Keratinocyte (primary cell): ENCODE results near the gene ZHX3. TPM values are rescaled to one million over a fixed set of nuclear protein-coding genes. Genes with fewer than 3 reads are reported as not detected.
A peak's percentile ranks its signal among the peaks of the same experiment; 100 is the strongest.

Experiments used
- DNase-seq: peaks from one replicate; pipeline ENCODE4 v3.0.0-alpha.2; 2011; ENCODE audit warnings: low read depth, missing footprints, low spot score
- FAIRE-seq: peaks from 2 replicates; lab custom pipeline; 2011; peaks lifted over from hg19 to GRCh38; lab: Jason Lieb, UNC
- H2AFZ ChIP-seq: 2 replicates; pipeline ENCODE4 v1.6.0; 2012; ENCODE audit warnings: low read length, control low read depth, inconsistent platforms; ENCODE audit not compliant: control insufficient read depth
- H3K27ac ChIP-seq: 2 replicates; pipeline ENCODE4 v1.5.1; 2011; ENCODE audit warnings: low read length; ENCODE audit not compliant: control insufficient read depth, insufficient read depth
- H3K27me3 ChIP-seq: 3 replicates; pipeline ENCODE4 v1.6.0; 2011; ENCODE audit warnings: low read length; ENCODE audit not compliant: control insufficient read depth, insufficient read depth; ENCODE audit errors: extremely low read depth
- H3K36me3 ChIP-seq, 2 experiments: 2 replicates in 1 of 2; 3 replicates in 1 of 2; pipeline ENCODE4 v1.5.1; 2011; ENCODE audit warnings: low read length in 2 of 2, mild to moderate bottlenecking in 1 of 2; ENCODE audit not compliant: control insufficient read depth in 2 of 2, insufficient read depth in 2 of 2; ENCODE audit errors: extremely low read depth in 1 of 2
- H3K4me1 ChIP-seq: 3 replicates; pipeline ENCODE4 v1.5.1; 2011; ENCODE audit warnings: low read length; ENCODE audit not compliant: control insufficient read depth, insufficient read depth; ENCODE audit errors: extremely low read depth
- H3K4me2 ChIP-seq: 3 replicates; pipeline ENCODE4 v1.6.0; 2011; ENCODE audit warnings: low read depth, low read length; ENCODE audit not compliant: control insufficient read depth, insufficient read depth; ENCODE audit errors: extremely low read depth
- H3K4me3 ChIP-seq, 3 experiments: fragments of 200-600 bp in 1 of 3; sonication (generic) in 1 of 3; 2 replicates in 2 of 3; 3 replicates in 1 of 3; pipeline ENCODE4 v1.5.1; 2011 to 2016; ENCODE audit warnings: low read length in 3 of 3, mild to moderate bottlenecking in 3 of 3, control low read depth in 2 of 3, inconsistent platforms in 1 of 3, low read depth in 1 of 3, mixed read lengths in 1 of 3, mixed run types in 1 of 3, moderate library complexity in 1 of 3; ENCODE audit not compliant: control insufficient read depth in 2 of 3, insufficient read depth in 2 of 3; ENCODE audit errors: extremely low read depth in 1 of 3
- H3K79me2 ChIP-seq: 2 replicates; pipeline ENCODE4 v1.6.0; 2012; ENCODE audit warnings: low read length; ENCODE audit not compliant: control insufficient read depth, insufficient read depth
- H3K9ac ChIP-seq: 3 replicates; pipeline ENCODE4 v1.6.0; 2011; ENCODE audit warnings: low read length; ENCODE audit not compliant: control insufficient read depth, insufficient read depth; ENCODE audit errors: extremely low read depth
- H3K9me1 ChIP-seq: 3 replicates; pipeline ENCODE4 v1.6.0; 2011; ENCODE audit warnings: low read length; ENCODE audit not compliant: control insufficient read depth, insufficient read depth; ENCODE audit errors: extremely low read depth
- H3K9me3 ChIP-seq: 2 replicates; pipeline ENCODE4 v1.5.1; 2012; ENCODE audit warnings: low read depth, low read length; ENCODE audit not compliant: control insufficient read depth
- H4K20me1 ChIP-seq: 3 replicates; pipeline ENCODE4 v1.6.0; 2011; ENCODE audit warnings: low read length; ENCODE audit not compliant: control insufficient read depth, insufficient read depth; ENCODE audit errors: extremely low read depth
- CTCF ChIP-seq, 3 experiments: IDR thresholded peaks in 1 of 3; conservative IDR thresholded peaks in 1 of 3; optimal IDR thresholded peaks in 1 of 3; 2 replicates in 2 of 3; 3 replicates in 1 of 3; pipeline versions ENCODE3 to v1.5.1; 2011; ENCODE audit warnings: low read length in 3 of 3, mild to moderate bottlenecking in 3 of 3, moderate library complexity in 2 of 3, control low read depth in 1 of 3, inconsistent platforms in 1 of 3; ENCODE audit not compliant: insufficient read depth in 2 of 3; ENCODE audit errors: extremely low read depth in 1 of 3
- EZH2 ChIP-seq: IDR thresholded peaks from one replicate; pipeline ENCODE4 v1.6.1; 2012; ENCODE audit warnings: inconsistent platforms, mild to moderate bottlenecking, low read length, moderate library complexity
- dilution Hi-C: fragments of 300-500 bp; cut with MboI; formaldehyde crosslinking; loops from one replicate; pipeline ENCODE4 v1.7.0; 2020; ENCODE audit warnings: low sequenced_read_pairs; ENCODE audit not compliant: extremely low pct_ligation_motif_present
- polyA plus RNA-seq, 5 experiments: library from polyadenylated mRNA; depleted of rRNA in 3 of 5; stranded (reverse) in 3 of 5; stranded (forward) in 1 of 5; unstranded in 1 of 5; fragments of >200 nt; gene quantifications; 1 replicate in 1 of 5; 2 replicates in 3 of 5; 3 replicates in 1 of 5; pipeline versions ENCODE4 v1.2.1 to v1.2.3, GENCODE V29; 2011 to 2012; ENCODE audit warnings: missing spikeins in 2 of 5, low read depth in 1 of 5, low replicate concordance in 1 of 5

ZHX3 gene
- polyA plus RNA-seq, 1 donor (not counting 4 experiments of a cell fraction or from before 2014, with no cell fraction given), result 16.5 TPM

GRCh38 chr20:41339957-41340326, 22.4 kb upstream of the ZHX3 start:
- Histone ChIP-seq H3K36me3 (peaks cover 0 to 4% of the 10 kb centered on the region in 2 experiments), H3K4me2 (peak overlapping the region; percentile 95), H3K27ac (peak overlapping the region; percentile 68), H2AFZ (peak overlapping the region; percentile 91), H3K4me3 (peak overlapping the region; percentile 58 to 85 (median 69)), H3K79me2 (peaks cover 18% of the 10 kb centered on the region), H3K4me1 (peaks cover 21% of the 10 kb centered on the region), H3K27me3 (no peaks in the 10 kb centered on the region), H4K20me1 (no peaks in the 10 kb centered on the region), H3K9me3 (no peaks in the 10 kb centered on the region), H3K9ac (peak overlapping the region; percentile 65), H3K9me1 (no peaks in the 10 kb centered on the region)
- dilution Hi-C loops, result no loop called here
- peak; percentile 94 to 99 (median 98) for TF ChIP-seq CTCF (optimal IDR thresholded peaks at IDR 0.05 in 1 of 3, IDR thresholded peaks at IDR 0.05 in 1 of 3, conservative IDR thresholded peaks at IDR 0.05 in 1 of 3; ENCODE audit: extremely low read depth in 1 of 3, insufficient read depth in 2 of 3, low read length in 3 of 3)
- TF ChIP-seq EZH2, result no peak
- FAIRE-seq, result peak; percentile 93
- DNase-seq, result peak; percentile 62

GRCh38 chr20:41336711-41337492, 19.4 kb upstream of the ZHX3 start:
- DNase-seq (no peak), FAIRE-seq (no peak)
- dilution Hi-C loops, result no loop called here
- no peaks in the 10 kb centered on the region for H3K9me3 ChIP-seq
- no peak overlapping the region for H2AFZ ChIP-seq
- H3K4me1 ChIP-seq, result peaks cover 17% of the 10 kb centered on the region
- H3K36me3 ChIP-seq, result no peaks in the 10 kb centered on the region
- H3K27ac ChIP-seq, result no peak overlapping the region
- H3K79me2 ChIP-seq, result peaks cover 8% of the 10 kb centered on the region
- no peak overlapping the region for H3K4me3 ChIP-seq
- TF ChIP-seq CTCF (optimal IDR thresholded peaks at IDR 0.05 in 1 of 3, IDR thresholded peaks at IDR 0.05 in 1 of 3, conservative IDR thresholded peaks at IDR 0.05 in 1 of 3; ENCODE audit: extremely low read depth in 1 of 3, insufficient read depth in 2 of 3, low read length in 3 of 3) (no peak), EZH2 (no peak)
- no peaks in the 10 kb centered on the region for H3K9me1 ChIP-seq
- H3K9ac ChIP-seq, result no peak overlapping the region
- H3K27me3 ChIP-seq, result no peaks in the 10 kb centered on the region
- no peaks in the 10 kb centered on the region for H4K20me1 ChIP-seq
- H3K4me2 ChIP-seq, result no peak overlapping the region
